CD4-positive, alpha-beta T cell treated with Interleukin-17A for 1 hour (primary cell): ENCODE results near the gene SSTR3.
A peak's percentile ranks its signal among the peaks of the same experiment; 100 is the strongest.
"Not testable (repeated sequence)": the region's sequence is repeated elsewhere in the genome, so short reads cannot be mapped to it uniquely, and the experiment has no call there.

ENCODE experiments used
- DNase-seq: peaks from one replicate; pipeline ENCODE4 v3.0.0-alpha.2; 2020

Gene SSTR3

DNA sequence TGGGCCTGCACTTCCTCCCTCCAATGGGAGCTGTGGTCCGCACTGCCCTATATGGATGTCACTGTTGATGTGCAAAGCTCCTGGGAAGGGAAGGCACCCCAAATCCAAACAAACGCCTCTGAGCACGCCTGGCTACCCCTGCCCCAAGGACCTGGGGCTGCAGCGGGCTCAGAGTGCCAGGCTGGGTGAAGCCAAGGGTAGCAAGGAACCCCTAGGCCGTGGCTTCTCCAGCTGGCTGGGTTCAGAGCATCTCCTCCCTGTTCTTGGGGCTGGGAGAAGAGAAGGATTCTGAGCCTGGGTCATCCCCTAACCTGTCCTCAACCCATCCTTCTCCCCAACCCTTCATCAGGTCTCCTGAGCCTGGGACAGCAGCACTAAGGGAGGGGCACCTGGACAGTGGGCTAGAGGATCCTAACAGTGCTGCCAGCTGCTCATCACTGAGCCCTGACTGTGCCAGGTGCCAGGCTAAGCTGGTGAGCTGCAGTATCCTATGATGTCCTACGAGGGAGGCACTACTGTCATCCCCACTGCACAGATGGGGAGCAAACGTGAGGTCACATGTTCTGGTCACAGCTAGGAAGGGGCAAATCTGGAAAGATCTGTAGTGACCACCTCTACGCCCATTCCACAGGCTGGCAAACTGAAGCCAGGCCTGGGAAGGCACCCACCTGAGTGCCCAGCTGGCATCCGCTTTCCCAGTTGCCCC, 3.0 kb downstream of the SSTR3 start:
- DNase-seq: no peak

GRCh38 chr22:37208401-37209139, 3.7 kb downstream of the SSTR3 start:
- no peak for DNase-seq

GRCh38 chr22:37207981-37208380, 4.3 kb downstream of the SSTR3 start:
- peak; percentile 33 for DNase-seq

DNA sequence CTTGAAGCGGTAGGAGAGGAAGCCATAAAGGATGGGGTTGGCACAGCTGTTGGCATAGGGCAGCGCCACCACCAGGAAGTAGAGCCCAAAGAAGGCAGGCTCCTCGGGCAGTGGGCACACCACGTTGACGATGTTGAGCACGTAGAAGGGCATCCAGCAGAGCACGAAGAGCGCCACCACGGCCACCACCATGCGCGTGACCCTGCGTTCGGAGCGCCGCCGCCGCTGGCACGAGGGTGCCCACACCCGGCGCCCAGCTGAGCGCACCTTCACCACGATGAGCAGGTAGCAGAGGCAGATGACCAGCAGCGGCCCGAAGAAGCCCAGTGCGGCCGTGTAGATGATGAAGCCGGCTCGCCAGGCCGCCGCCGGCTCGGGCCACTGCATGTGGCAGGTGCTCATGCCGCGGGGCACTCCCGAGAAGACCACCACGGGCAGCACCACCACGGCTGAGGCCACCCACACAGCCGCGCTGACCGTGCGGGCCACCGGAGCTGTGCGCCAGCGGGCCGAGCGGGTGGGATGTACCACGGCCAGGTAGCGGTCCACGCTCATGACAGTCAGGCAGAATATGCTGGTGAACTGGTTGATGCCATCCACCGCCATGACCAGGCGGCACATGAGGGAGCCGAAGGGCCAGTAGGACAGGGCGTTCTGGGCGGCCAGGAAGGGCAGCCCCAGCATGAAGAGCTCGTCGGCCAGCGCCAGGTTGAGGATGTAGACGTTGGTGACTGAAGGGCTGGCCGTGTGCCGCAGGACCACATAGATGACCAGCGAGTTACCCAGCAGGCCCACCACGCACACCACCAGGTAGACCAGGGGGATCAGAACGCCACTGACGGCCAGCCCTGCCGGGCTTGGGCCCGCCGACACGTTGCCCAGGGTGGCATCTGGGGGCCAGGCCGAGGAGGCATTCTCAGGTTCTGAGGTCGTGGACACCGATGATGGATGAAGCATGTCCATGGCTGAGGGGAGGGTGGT, 5.1 kb downstream of the SSTR3 start:
- DNase-seq: no peak

DNA sequence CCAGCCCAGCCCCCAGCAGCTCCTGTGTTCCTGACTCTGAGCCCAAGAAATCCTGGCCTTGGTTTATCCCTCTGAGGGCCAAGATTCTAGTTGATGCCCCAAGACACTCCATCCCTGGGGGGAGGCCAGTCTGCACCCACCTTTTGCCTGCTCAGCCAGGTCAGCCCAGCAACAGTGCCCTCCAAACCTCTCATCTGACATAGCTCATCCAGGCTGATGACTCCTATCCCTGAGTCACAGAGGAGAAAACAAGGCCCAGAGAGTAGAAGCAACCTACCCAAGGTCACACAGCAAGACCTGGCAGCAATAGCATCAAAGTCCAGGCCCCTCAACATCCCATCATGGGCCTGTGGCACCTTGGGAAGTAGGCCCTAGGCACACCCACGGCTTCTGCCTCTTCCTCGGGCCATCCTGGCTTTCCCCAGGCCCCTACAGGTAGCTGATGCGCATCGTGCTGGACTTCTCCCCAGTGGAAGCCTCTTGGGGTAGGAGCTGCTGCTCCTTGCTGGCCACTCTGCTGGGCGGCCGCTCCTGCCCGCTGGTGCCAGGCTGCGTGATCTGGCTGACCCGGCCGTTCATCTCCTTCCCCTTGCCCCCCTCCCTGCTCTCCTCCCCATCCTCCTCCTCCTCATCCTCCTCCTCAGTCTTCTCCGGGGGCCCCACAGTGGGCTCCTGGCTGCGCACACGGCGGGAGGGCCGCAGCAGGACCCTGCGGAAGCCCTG, 6.0 kb downstream of the SSTR3 start:
- no peak for DNase-seq

GRCh38 chr22:37205046-37205445, 7.2 kb downstream of the SSTR3 start:
- DNase-seq: no peak

- DNase-seq: no peak
These were observed 8.1 kb downstream of the SSTR3 start for GRCh38 chr22:37204045-37204655.

DNA sequence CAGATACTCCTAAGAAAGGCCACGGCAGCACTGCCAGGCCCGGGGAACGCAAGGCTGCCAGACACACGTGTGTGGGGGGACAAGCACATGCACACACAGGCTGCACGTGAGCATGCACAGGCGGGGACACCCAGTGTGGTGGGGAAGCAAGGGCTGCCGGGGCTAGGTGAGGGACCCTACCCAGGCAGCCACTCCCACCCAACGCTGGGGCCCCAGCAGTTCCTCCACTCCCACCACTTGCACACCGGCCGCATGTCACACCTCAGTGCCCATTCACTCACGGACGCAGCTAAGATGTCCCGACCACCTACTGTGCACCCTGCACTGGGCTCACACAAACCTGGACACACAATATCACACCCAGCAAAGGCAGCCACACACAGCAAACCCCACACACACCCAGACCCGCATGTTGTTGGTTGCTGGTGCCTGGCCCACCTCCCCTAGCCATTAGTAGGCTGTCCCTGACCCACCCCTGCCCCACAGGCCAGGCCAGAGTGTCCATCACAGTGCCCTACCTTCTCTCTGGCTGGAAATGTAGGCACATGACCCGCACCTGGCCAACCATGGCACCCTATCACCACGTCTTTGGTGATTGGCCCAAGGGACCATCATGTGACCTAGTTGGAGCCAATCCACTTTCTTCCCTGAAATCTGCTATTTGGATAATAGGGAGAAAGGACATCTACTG, 8.8 kb downstream of the SSTR3 start:
- DNase-seq: no peak

GRCh38 chr22:37202716-37203115, 9.6 kb downstream of the SSTR3 start:
- no peak for DNase-seq

DNA sequence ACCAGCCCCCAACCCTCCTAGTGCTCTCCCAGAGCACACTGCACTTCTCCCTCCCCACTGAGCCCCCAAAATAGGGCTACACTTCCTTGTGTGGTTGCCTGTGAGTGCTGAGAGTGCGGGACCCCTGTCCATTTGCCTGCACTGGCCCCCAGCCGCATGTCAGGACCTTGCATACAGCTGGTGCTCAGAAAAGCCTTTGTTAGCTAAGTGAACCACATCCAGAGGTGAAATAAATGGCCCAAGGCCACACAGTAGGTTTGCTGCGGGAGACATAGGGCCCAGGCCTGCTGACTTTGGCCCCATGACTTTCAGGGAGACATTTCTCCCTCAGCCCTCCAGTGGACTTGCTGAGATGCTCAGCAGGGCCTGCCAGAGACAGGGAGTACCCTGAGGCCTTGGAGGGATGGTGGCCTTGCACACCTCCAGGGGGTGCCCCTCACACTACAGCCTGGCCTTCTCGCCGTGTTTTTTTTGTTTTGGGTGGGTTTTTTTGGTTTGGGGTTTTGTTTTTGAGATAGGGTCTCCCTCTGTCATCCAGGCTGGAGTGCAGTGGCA, 10.2 kb downstream of the SSTR3 start:
- no peak for DNase-seq

DNA sequence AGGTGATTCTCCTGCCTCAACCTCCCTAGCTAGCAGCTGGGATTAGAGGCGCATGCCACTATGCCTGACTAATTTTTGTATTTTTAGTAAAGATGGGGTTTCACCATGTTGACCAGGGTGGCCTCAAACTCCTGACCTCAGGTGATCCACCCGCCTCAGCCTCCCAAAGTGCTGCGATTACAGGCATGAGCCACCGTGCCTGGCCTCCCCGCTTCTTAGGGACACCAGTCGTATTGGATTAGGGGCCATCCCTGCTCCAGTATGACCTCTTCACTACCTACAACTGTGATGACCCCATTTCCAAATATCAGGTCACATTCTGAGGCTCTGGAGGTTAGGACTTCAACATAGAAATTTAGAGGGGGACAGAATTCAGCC, 10.8 kb downstream of the SSTR3 start:
- not testable (repeated sequence) for DNase-seq

DNA sequence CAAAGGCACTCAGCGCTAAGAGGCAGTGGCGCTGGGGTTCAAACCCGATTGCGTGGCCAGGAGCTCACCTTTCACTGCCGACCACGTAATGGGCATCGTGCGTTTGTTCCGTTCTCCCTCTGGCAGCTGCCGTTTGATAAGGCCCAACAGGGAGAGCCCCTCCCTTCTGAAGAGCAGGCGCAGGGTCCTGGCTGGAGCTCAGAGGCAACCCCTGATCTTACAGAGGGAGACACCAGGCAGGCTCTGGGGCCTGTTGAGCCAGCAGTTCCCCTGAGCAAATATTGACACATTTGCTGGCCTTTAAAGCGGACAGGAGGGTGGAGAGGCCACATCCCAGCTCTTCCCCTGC, 12.5 kb downstream of the SSTR3 start:
- no peak for DNase-seq

GRCh38 chr22:37199103-37199759, 13.0 kb downstream of the SSTR3 start:
- DNase-seq: peak; percentile 99

- peak; percentile 91 for DNase-seq
These were observed 13.8 kb downstream of the SSTR3 start for GRCh38 chr22:37198258-37199102.

DNA sequence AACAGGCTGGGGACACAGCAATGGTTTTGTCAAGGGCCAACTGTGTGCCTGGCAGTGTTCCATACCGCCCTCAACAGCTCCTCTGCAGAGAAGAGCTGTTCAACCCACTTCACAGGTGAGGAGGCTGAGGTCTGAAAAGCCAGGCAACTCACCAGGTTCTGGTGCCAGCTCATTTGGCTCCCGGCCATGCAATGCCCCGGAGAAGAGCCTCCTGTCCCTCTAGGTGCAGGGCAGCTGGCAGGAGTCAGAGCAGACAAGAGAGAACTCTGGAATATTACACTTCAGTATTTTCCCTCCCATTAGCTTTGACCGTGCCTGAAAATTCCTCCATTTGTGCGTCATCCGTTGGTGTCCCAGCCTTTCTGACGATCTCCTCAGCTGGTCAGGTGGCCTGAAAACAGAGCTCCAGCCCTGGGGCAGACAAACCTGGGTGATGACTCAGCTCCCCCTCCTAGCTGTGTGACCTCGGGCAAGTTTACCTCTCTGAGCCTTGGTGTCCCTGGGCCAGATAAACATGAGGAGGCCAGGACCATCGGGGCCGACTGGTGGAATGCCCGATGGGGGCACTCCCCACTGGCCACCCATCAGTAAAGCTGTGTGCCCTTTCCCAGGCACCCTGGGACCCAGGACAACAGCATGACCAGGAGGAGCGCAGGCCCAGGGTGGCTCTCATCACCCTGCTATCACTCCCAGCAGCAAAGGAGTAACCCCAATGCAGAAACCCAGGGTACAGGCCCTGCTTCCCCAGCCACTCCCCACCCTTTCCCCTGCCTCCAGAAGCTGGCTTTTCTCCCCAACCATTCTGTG, 14.6 kb downstream of the SSTR3 start:
- no peak for DNase-seq

GRCh38 chr22:37196539-37197450, 15.5 kb downstream of the SSTR3 start:
- no peak for DNase-seq

DNA sequence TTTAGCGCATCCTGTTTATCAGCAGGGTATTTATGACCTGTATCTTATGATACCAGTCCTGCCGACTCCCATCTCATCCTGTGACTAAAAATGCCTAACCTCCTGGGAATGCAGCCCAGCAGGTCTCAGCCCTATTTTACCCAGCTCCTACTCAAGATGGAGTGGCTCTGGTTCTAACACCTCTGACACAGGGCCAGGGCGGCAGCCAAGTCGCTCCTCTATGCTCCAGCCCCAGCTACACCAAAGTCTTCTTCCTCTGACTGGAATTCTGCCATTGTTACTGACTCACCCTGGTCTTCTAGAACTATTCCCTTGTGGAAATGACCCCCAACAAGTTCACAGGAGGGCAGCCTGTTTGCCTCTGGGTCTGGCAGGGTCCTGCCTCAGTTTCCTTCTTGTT, 16.4 kb downstream of the SSTR3 start:
- DNase-seq: no peak

- DNase-seq: no peak
These were observed 17.5 kb downstream of the SSTR3 start for GRCh38 chr22:37194750-37195149.
